ENCODE measurements around the gene EPC1. TPM values are rescaled to one million over a fixed set of nuclear protein-coding genes. Genes with fewer than 3 reads are reported as not detected.
A peak's percentile ranks its signal among the peaks of the same experiment; 100 is the strongest.
"Not testable (repeated sequence)": the region's sequence is repeated elsewhere in the genome, so short reads cannot be mapped to it uniquely, and the experiment has no call there.

The EPC1 gene
- polyA plus RNA-seq, 1 donor: 72.1 TPM

- DNase-seq: no peak
Observed at GRCh38 chr10:32295027-32295426, 51.9 kb downstream of the EPC1 start.

- no peak for DNase-seq
Observed at GRCh38 chr10:32293581-32293980, 53.4 kb downstream of the EPC1 start.

- no peak for DNase-seq
Observed at GRCh38 chr10:32279795-32280194, 67.2 kb downstream of the EPC1 start.

DNA sequence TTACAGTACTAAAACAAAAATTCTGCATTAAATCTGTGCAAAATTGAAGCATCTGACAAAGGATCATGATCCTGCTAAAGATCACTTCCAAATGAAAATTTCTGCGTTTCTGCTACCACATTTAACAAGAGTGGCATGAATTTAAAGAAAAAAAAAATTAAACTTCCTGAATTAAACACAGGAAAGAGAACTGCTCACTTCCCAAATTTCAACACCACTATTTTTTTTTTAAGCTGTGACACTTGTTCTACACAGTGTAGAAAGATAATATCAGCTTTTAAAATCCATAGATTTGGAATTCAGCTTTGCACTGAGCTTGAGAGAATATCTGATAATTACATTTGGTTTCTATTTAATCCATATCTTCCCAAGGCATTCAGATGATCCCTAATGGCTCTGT, 73.6 kb downstream of the EPC1 start:
- DNase-seq: no peak

DNA sequence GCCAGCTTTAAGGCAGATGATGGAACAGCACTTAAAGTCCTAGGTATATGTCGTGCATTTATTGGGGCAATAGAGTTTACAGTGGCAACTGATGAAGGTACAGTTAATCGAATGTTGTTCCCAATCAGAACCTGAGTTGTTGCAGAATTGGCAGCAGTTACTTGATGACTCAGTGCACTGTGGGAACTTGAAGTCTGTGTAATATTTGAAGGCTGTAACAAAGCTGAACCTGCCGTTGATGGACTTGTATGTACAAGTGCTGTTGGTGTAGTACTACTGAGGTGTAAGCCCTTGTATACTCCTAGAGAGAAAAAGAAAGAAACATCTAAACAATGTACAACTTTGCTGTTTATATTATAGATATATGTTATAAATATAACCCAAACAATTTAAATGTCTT, 75.3 kb downstream of the EPC1 start:
- no peak for DNase-seq

- DNase-seq: no peak
Observed at GRCh38 chr10:32269343-32270100, 77.4 kb downstream of the EPC1 start.

GRCh38 chr10:32268788-32269187, 78.2 kb downstream of the EPC1 start:
- no peak for DNase-seq

- no peak for DNase-seq
Observed at GRCh38 chr10:32266979-32267378, 80.0 kb downstream of the EPC1 start.

- DNase-seq: no peak
Observed at GRCh38 chr10:32266566-32266965, 80.4 kb downstream of the EPC1 start.

DNA sequence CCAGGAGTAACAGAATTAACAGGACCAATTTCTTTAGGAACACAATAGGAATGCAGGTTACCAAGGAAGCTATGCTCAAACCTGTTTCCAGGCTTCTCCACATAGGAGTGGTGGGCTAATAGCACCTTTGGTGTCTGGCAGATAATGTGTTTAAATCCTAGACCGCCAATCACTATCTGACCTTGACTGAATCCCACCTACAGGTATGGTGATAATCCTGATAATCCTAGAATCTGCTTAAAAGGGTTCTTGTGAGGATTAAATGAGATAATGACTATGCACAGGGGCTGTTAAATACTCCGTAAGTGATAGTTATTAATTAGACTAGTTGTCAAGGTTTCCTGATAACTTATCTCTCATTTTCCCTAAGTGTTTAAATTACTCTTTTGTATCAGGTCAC, 81.2 kb downstream of the EPC1 start:
- no peak for DNase-seq

DNA sequence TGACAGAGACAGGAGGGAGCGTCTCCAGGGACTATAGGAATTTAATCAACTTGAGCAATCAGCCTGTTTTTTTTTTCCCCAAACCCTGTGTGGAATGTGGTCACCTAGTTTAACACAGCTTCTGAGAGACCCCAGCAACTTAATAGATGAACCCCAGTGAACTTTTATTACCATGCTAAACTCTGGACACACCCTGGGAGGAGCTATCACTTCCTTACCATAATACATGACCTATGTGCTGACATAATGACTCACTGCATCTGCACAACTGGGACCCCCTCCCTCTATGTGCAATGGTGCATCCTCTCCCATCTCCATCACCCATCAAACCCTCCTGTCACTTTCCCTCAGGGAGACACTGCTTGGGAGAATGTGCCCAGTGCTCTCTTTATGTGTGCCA, 83.7 kb downstream of the EPC1 start:
- no peak for DNase-seq

GRCh38 chr10:32259551-32259950, 87.4 kb downstream of the EPC1 start:
- no peak for DNase-seq

- peak; percentile 53 for DNase-seq
Observed at GRCh38 chr10:32256613-32257437, 90.1 kb downstream of the EPC1 start.

DNA sequence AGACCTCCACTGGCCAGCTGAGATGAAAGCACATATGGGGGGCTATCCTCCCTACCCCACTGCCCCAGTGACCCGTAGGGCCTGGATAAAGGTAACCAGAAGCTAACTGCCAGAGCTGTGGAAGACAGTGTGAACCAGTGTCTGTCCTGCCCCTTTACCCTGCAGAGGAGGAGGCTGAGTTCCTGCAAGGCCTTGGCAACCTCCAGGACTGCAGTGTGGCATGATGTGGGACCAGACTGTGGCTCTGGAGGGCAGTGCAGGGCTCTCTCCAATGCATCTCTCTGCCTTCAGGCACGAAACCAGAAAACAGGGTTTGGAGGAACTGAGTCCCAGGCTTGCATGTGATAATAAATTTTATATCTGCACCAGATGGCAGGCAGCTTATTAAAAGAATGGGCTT, 93.1 kb downstream of the EPC1 start:
- DNase-seq: no peak

DNA sequence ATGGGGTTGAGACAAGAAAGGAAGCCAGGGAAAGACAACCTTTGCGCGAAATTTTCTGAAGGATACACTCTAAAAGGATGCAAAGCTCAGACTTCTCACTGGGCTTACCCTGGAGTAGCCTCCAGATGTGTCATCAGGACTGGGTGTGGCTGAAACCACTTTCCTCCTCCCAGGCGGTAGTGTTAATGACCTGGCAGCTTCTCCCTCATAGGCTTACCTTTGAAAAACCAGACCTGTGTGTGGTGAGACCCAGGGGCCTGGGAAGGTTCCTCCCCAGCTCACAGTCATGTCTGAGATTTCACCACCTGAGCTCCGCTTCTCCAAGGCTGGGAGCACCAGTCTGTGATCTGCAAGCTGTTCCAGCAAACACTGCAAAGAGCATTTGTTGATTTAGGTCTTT, 93.7 kb downstream of the EPC1 start:
- DNase-seq: no peak

- not testable (repeated sequence) for DNase-seq
Observed at GRCh38 chr10:32250489-32250888, 96.5 kb downstream of the EPC1 start.

- no peak for DNase-seq
Observed at GRCh38 chr10:32246685-32247084, 100.3 kb downstream of the EPC1 start.

- DNase-seq: no peak
Observed at GRCh38 chr10:32245760-32246159, 101.2 kb downstream of the EPC1 start.

DNA sequence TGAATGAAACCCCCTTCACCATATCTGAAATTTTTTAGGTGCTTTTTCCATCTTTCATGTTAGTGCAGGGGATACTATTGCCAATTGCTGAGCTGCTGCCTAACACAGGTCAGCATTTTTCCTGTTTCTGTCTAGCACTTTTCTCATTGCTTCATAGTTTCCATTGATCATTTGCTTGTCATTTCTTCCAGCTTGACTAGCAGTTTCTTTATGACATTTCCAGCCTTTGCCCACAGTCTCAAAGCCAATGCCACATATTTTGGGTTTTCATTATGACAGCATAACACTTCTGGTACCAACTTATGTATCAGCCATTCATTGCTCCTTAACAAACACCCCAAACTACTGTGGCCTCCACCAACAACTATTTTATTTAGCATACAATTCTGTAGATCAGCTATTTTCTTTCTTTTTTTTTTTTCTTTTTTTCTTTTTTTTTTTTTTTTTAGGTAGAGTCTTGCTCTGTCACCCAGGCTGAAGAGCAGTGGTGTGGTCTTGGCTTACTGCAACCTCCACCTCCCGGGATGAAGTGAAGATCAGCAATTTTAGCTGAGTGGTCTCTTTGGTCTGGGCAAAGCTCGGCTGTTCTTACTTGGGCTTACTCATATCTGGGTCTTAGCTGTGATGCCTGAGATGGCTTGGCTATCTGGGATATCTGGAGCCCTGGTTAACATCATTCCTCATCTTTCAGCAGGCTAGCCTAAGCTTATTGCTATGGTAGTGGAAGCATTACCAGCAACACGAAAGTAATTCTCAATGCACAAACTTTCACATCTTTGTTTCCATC, 102.3 kb downstream of the EPC1 start:
- DNase-seq: no peak

GRCh38 chr10:32244011-32244410, 102.9 kb downstream of the EPC1 start:
- no peak for DNase-seq

GRCh38 chr10:32241946-32242345, 105.0 kb downstream of the EPC1 start:
- no peak for DNase-seq

DNA sequence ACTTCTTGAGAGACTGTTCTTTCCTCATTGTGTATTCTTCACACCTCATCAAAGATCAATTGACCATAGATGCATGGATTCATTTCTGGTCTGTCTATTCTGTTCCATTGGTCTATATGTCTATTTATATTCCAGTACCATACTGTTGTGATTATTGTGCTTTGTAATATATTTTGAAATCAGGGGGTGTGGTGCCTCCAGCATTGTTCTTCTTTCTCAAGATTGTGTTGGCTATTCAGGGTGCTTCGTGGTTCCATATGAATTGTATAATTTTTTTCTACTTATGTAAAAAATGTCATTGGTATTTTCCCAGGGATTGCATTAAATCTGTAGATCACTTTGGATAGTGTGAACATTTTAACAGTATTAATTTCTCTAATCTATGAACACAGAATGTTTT, 106.5 kb downstream of the EPC1 start:
- no peak for DNase-seq

DNA sequence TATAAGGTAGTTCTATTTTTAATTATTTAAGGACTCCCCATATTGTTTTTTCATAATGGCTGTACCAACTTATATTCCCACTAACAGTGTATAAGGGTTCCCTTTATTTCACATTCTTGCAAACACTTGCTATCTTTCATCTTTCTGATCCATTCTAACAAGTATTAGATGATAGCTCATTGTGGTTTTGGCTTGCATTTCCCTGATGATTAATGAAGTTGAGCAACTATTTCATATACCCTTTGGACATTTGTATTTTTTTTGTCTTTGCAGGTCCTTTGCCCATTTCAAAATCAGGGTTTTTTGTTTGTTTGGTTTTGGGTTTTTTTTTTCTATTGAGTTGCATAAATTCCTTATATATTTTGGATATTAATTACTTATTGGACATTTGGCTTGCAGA, 107.2 kb downstream of the EPC1 start:
- no peak for DNase-seq
